ENCODE measurements around the gene SACM1L.

Gene SACM1L

GRCh38 chr3:45777746-45778386 is 88.7 kb downstream of the SACM1L start:
- H2BK15ac ChIP-seq (ENCODE audit: low read length) = no peak overlapping the region
- H3K4ac ChIP-seq (ENCODE audit: low read length) = no peak overlapping the region
- no peak for DNase-seq (ENCODE audit: low spot score)
- H3K23ac ChIP-seq (ENCODE audit: low read depth, low read length, poor library complexity) = no peak overlapping the region
- H2AFZ ChIP-seq (ENCODE audit: low read length) = no peak overlapping the region
- no peak overlapping the region for H2BK120ac ChIP-seq (ENCODE audit: low read depth, low read length)
- no peak overlapping the region for H2BK5ac ChIP-seq (ENCODE audit: low read length)
- no peaks in the 10 kb centered on the region for H3K79me1 ChIP-seq (ENCODE audit: low read depth, low read length)
- no peak overlapping the region for H2BK12ac ChIP-seq (ENCODE audit: low read length)
- H3K9ac ChIP-seq (ENCODE audit: low read depth, low read length, poor library complexity) = no peak overlapping the region
- no CpG with 5 or more reads among the region's 11 CpGs for WGBS, 2 donors (ENCODE audit: extremely low coverage in 2 of 2, insufficient read length in 2 of 2, insufficient replicate concordance in 1 of 2)
- H3K27ac ChIP-seq (replicated peaks; ENCODE audit: low read length) = no peak overlapping the region
- no peak overlapping the region for H2AK5ac ChIP-seq (ENCODE audit: low read depth, low read length)
- no peaks in the 10 kb centered on the region for H3K9me3 ChIP-seq (replicated peaks in 1 of 2; ENCODE audit: control insufficient read depth in 2 of 2, insufficient read depth in 1 of 2, low read depth in 1 of 2, low read length in 2 of 2)
- H3K18ac ChIP-seq (ENCODE audit: low read length) = no peak overlapping the region
- H3K14ac ChIP-seq (ENCODE audit: low read length) = no peak overlapping the region
- H3K4me2 ChIP-seq (ENCODE audit: insufficient read depth, low read length, poor library complexity, severe bottlenecking) = no peak overlapping the region
- no peaks in the 10 kb centered on the region for H3K4me1 ChIP-seq (ENCODE audit: control insufficient read depth in 2 of 2, insufficient read depth in 1 of 2, low read depth in 1 of 2, low read length in 2 of 2)
- H3K4me3 ChIP-seq (ENCODE audit: low read length in 2 of 2) = no peak overlapping the region
- H4K91ac ChIP-seq (ENCODE audit: low read depth, low read length, poor library complexity) = no peak overlapping the region
- H3K27me3 ChIP-seq (ENCODE audit: control insufficient read depth in 3 of 3, insufficient read depth in 3 of 3, low read depth in 1 of 3, low read length in 3 of 3) = peaks cover 0 to 10% (median 0%) of the 10 kb centered on the region in 3 experiments
- H4K8ac ChIP-seq (ENCODE audit: low read depth, low read length) = no peak overlapping the region
- no peaks in the 10 kb centered on the region for H3K36me3 ChIP-seq (replicated peaks in 1 of 2; ENCODE audit: control insufficient read depth in 2 of 2, insufficient read depth in 2 of 2, low read length in 2 of 2)

GRCh38 chr3:45778761-45779201 is 89.6 kb downstream of the SACM1L start:
- no peak overlapping the region for H2BK5ac ChIP-seq (ENCODE audit: low read length)
- H3K4me2 ChIP-seq (ENCODE audit: insufficient read depth, low read length, poor library complexity, severe bottlenecking) = no peak overlapping the region
- no peaks in the 10 kb centered on the region for H3K79me1 ChIP-seq (ENCODE audit: low read depth, low read length)
- H3K36me3 ChIP-seq (replicated peaks in 1 of 2; ENCODE audit: control insufficient read depth in 2 of 2, insufficient read depth in 2 of 2, low read length in 2 of 2) = no peaks in the 10 kb centered on the region
- H4K8ac ChIP-seq (ENCODE audit: low read depth, low read length) = no peak overlapping the region
- no peak overlapping the region for H2AFZ ChIP-seq (ENCODE audit: low read length)
- H2BK15ac ChIP-seq (ENCODE audit: low read length) = no peak overlapping the region
- no peak overlapping the region for H2AK5ac ChIP-seq (ENCODE audit: low read depth, low read length)
- no peak overlapping the region for H3K14ac ChIP-seq (ENCODE audit: low read length)
- no CpG with 5 or more reads among the region's 3 CpGs for WGBS, 2 donors (ENCODE audit: extremely low coverage in 2 of 2, insufficient read length in 2 of 2, insufficient replicate concordance in 1 of 2)
- no peaks in the 10 kb centered on the region for H3K4me1 ChIP-seq (ENCODE audit: control insufficient read depth in 2 of 2, insufficient read depth in 1 of 2, low read depth in 1 of 2, low read length in 2 of 2)
- peak overlapping the region; percentile 1 for H3K18ac ChIP-seq (ENCODE audit: low read length)
- peak overlapping the region; percentile 1 for H3K9ac ChIP-seq (ENCODE audit: low read depth, low read length, poor library complexity)
- no peak overlapping the region for H3K27ac ChIP-seq (replicated peaks; ENCODE audit: low read length)
- no peak overlapping the region for H3K4ac ChIP-seq (ENCODE audit: low read length)
- H3K9me3 ChIP-seq (replicated peaks in 1 of 2; ENCODE audit: control insufficient read depth in 2 of 2, insufficient read depth in 1 of 2, low read depth in 1 of 2, low read length in 2 of 2) = no peaks in the 10 kb centered on the region
- H3K27me3 ChIP-seq (ENCODE audit: control insufficient read depth in 3 of 3, insufficient read depth in 3 of 3, low read depth in 1 of 3, low read length in 3 of 3) = peaks cover 0 to 14% (median 0%) of the 10 kb centered on the region in 3 experiments
- no peak overlapping the region for H3K23ac ChIP-seq (ENCODE audit: low read depth, low read length, poor library complexity)
- DNase-seq (ENCODE audit: low spot score) = no peak
- no peak overlapping the region for H2BK12ac ChIP-seq (ENCODE audit: low read length)
- no peak overlapping the region for H4K91ac ChIP-seq (ENCODE audit: low read depth, low read length, poor library complexity)
- no peak overlapping the region for H2BK120ac ChIP-seq (ENCODE audit: low read depth, low read length)
- no peak overlapping the region for H3K4me3 ChIP-seq (ENCODE audit: low read length in 2 of 2)

GRCh38 chr3:45779746-45780735 is 90.8 kb downstream of the SACM1L start:
- Histone ChIP-seq H3K27me3 (ENCODE audit: control insufficient read depth in 3 of 3, insufficient read depth in 3 of 3, low read depth in 1 of 3, low read length in 3 of 3) (peaks cover 0 to 18% (median 0%) of the 10 kb centered on the region in 3 experiments), H3K9ac (ENCODE audit: low read depth, low read length, poor library complexity) (no peak overlapping the region), H2AFZ (ENCODE audit: low read length) (no peak overlapping the region), H3K9me3 (replicated peaks in 1 of 2; ENCODE audit: control insufficient read depth in 2 of 2, insufficient read depth in 1 of 2, low read depth in 1 of 2, low read length in 2 of 2) (peaks cover 0 to 2% of the 10 kb centered on the region in 2 donors), H3K4me1 (ENCODE audit: control insufficient read depth in 2 of 2, insufficient read depth in 1 of 2, low read depth in 1 of 2, low read length in 2 of 2) (no peaks in the 10 kb centered on the region), H3K36me3 (replicated peaks in 1 of 2; ENCODE audit: control insufficient read depth in 2 of 2, insufficient read depth in 2 of 2, low read length in 2 of 2) (no peaks in the 10 kb centered on the region), H3K4ac (ENCODE audit: low read length) (no peak overlapping the region), H3K23ac (ENCODE audit: low read depth, low read length, poor library complexity) (no peak overlapping the region), H2BK15ac (ENCODE audit: low read length) (peak overlapping the region; percentile 6), H4K91ac (ENCODE audit: low read depth, low read length, poor library complexity) (no peak overlapping the region), H3K79me1 (ENCODE audit: low read depth, low read length) (no peaks in the 10 kb centered on the region), H2BK120ac (ENCODE audit: low read depth, low read length) (no peak overlapping the region), H2BK5ac (ENCODE audit: low read length) (no peak overlapping the region), H3K14ac (ENCODE audit: low read length) (no peak overlapping the region), H3K18ac (ENCODE audit: low read length) (no peak overlapping the region), H2AK5ac (ENCODE audit: low read depth, low read length) (peak overlapping the region; percentile 56), H4K8ac (ENCODE audit: low read depth, low read length) (no peak overlapping the region), H3K27ac (replicated peaks; ENCODE audit: low read length) (no peak overlapping the region), H3K4me3 (ENCODE audit: low read length in 2 of 2) (no peak overlapping the region), H3K4me2 (ENCODE audit: insufficient read depth, low read length, poor library complexity, severe bottlenecking) (no peak overlapping the region), H2BK12ac (ENCODE audit: low read length) (no peak overlapping the region)
- WGBS, 2 donors (ENCODE audit: extremely low coverage in 2 of 2, insufficient read length in 2 of 2, insufficient replicate concordance in 1 of 2) = no CpG with 5 or more reads among the region's 35 CpGs
- no peak for DNase-seq (ENCODE audit: low spot score)

- no peak overlapping the region for H3K27ac ChIP-seq (replicated peaks; ENCODE audit: low read length)
- no peak overlapping the region for H3K4me3 ChIP-seq (ENCODE audit: low read length in 2 of 2)
- no peak for DNase-seq (ENCODE audit: low spot score)
- H3K79me1 ChIP-seq (ENCODE audit: low read depth, low read length) = no peaks in the 10 kb centered on the region
- H3K14ac ChIP-seq (ENCODE audit: low read length) = no peak overlapping the region
- H3K36me3 ChIP-seq (replicated peaks in 1 of 2; ENCODE audit: control insufficient read depth in 2 of 2, insufficient read depth in 2 of 2, low read length in 2 of 2) = no peaks in the 10 kb centered on the region
- no peak overlapping the region for H2BK15ac ChIP-seq (ENCODE audit: low read length)
- no peak overlapping the region for H2BK5ac ChIP-seq (ENCODE audit: low read length)
- H4K91ac ChIP-seq (ENCODE audit: low read depth, low read length, poor library complexity) = no peak overlapping the region
- H4K8ac ChIP-seq (ENCODE audit: low read depth, low read length) = no peak overlapping the region
- peak overlapping the region; percentile 23 for H3K4me2 ChIP-seq (ENCODE audit: insufficient read depth, low read length, poor library complexity, severe bottlenecking)
- no peak overlapping the region for H2BK120ac ChIP-seq (ENCODE audit: low read depth, low read length)
- H3K9me3 ChIP-seq (replicated peaks in 1 of 2; ENCODE audit: control insufficient read depth in 2 of 2, insufficient read depth in 1 of 2, low read depth in 1 of 2, low read length in 2 of 2) = peaks cover 0 to 2% of the 10 kb centered on the region in 2 donors
- H3K18ac ChIP-seq (ENCODE audit: low read length) = no peak overlapping the region
- H3K27me3 ChIP-seq (ENCODE audit: control insufficient read depth in 3 of 3, insufficient read depth in 3 of 3, low read depth in 1 of 3, low read length in 3 of 3) = peaks cover 0 to 18% (median 0%) of the 10 kb centered on the region in 3 experiments
- H2AFZ ChIP-seq (ENCODE audit: low read length) = no peak overlapping the region
- WGBS, 2 donors (ENCODE audit: extremely low coverage in 2 of 2, insufficient read length in 2 of 2, insufficient replicate concordance in 1 of 2) = no CpG with 5 or more reads among the region's 5 CpGs
- H3K23ac ChIP-seq (ENCODE audit: low read depth, low read length, poor library complexity) = peak overlapping the region; percentile 29
- no peak overlapping the region for H2AK5ac ChIP-seq (ENCODE audit: low read depth, low read length)
- no peak overlapping the region for H2BK12ac ChIP-seq (ENCODE audit: low read length)
- no peak overlapping the region for H3K4ac ChIP-seq (ENCODE audit: low read length)
- H3K9ac ChIP-seq (ENCODE audit: low read depth, low read length, poor library complexity) = no peak overlapping the region
- no peaks in the 10 kb centered on the region for H3K4me1 ChIP-seq (ENCODE audit: control insufficient read depth in 2 of 2, insufficient read depth in 1 of 2, low read depth in 1 of 2, low read length in 2 of 2)
Observed at GRCh38 chr3:45781271-45781670, 92.1 kb downstream of the SACM1L start.

All from neuronal stem cell (in vitro differentiated cells).